Hematopoietic multipotent progenitor cell treated with erythropoietin and hydrocortisone succinate and interleukin-3 and kit ligand, for 4 days (in vitro differentiated cells): Measurements from ENCODE around the gene GJB6.

ENCODE experiments used
- DNase-seq: peaks from one replicate; pipeline ENCODE4 v3.0.0-alpha.2; 2015

Gene GJB6

DNA sequence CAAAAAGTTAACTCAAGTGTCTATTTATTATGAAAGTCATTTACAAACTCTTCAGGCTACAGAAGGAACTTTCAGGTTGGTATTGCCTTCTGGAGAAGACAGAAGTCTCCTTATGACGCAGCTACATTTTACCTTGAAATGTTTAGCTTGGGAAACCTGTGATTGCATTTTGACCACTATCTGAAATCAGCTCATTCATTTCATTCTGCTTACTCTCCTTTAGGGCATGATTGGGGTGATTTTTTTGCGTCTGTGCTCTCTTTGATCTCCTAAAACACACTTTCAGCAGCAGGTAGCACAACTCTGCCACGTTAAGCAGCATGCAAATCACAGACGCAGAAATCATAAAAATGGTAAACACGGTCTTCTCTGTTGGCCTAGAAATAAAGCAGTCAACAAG, 9.6 kb downstream of the GJB6 start:
- DNase-seq, result no peak

GRCh38 chr13:20221772-20222171, 10.3 kb downstream of the GJB6 start:
- peak; percentile 72 for DNase-seq

GRCh38 chr13:20219577-20219976, 12.5 kb downstream of the GJB6 start:
- DNase-seq, result no peak

DNA sequence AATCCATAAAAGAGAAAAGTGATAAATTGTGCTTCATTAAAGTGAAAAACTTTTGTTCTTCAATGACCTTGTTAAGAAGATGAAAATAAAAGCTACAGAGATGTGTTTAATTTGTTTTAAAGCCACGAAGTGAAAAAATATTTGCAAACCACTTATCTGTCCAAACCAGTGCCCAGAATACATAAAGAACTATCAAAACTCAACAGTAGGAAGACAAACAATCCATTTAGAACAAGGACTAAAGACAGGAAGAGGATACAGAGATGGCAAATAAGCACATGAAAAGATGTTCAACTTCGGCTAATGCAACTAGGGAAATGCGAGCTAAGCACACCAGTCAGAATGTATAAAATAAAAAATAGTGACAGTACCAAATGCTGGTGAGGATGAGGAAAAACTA, 15.0 kb downstream of the GJB6 start:
- no peak for DNase-seq

DNA sequence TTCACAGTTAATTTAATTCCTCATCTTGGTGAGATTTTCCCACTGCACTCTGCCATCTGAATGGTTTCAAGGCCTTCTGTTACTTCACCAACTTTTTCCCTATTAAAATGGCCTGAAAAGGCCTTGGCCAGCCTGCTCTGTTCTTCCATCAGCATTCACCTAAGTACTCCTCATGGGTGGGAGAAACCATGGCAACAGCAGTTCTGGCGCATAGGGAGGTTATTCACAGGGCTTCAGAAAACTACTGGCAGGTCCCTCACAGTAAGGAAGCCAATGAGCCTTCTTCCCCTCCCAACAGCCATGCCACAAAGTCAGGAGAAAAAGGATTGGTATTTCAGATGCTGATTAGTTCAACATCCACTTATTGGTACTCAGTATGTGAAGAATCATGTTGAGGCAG, 22.2 kb downstream of the GJB6 start:
- DNase-seq, result no peak

- DNase-seq, result peak; percentile 83
Measured at GRCh38 chr13:20206698-20207235, 25.4 kb downstream of the GJB6 start.

DNA sequence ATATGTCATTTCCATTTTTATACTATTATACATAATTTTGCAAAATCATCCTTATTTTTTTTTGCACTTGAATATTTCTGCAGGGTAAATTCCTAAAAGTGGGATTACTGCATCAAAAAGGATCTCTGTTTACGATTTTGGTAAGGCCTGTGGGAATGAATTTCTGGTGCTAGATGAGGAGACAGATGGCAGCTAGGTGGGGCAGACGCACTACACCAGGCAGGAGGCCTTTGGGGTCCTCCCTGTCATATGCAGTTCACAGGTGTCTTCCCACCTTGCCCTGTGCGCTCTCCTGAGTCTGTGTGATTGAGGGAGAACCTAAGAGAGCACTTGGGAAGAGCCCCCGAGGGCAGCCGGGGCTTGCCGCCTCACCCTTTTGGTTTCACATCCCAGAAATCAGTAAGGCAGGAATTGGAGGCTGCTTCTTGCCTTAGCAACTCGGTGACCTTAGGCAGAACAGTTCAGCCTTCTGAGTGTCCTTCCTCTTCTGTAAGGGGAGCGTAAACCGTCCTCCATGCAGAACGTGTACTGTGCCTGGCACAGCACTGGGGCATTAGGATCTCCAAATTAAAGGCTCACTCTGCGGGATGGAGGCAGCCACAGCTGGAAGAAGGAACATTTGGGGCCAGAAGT, 25.9 kb downstream of the GJB6 start:
- no peak for DNase-seq

- DNase-seq, result no peak
Measured at GRCh38 chr13:20198781-20199180, 33.3 kb downstream of the GJB6 start.

DNA sequence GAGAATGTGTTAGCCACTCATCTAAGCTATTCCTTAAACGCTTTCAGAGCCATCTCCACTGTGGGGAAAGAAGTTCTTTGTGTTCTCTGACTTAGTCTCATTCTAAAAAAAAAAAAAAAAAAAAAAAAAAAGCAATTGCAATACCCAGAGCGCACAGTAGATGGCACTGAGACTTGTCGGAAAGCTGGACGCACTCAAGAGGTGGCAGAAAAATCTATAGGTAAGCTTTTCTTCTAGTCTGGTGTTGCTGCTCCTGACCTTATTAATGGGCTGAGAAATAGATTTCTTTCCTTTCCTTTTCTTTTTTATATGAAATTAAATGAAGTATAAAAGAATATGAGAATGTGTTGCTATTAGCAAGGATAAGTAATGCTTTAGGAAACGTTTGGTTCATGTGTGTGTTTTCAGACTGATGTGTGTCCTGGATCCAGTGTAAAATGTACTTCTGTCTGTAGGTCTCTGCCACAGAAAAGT, 34.7 kb downstream of the GJB6 start:
- peak; percentile 75 for DNase-seq

GRCh38 chr13:20195801-20196200, 36.3 kb downstream of the GJB6 start:
- DNase-seq, result no peak

DNA sequence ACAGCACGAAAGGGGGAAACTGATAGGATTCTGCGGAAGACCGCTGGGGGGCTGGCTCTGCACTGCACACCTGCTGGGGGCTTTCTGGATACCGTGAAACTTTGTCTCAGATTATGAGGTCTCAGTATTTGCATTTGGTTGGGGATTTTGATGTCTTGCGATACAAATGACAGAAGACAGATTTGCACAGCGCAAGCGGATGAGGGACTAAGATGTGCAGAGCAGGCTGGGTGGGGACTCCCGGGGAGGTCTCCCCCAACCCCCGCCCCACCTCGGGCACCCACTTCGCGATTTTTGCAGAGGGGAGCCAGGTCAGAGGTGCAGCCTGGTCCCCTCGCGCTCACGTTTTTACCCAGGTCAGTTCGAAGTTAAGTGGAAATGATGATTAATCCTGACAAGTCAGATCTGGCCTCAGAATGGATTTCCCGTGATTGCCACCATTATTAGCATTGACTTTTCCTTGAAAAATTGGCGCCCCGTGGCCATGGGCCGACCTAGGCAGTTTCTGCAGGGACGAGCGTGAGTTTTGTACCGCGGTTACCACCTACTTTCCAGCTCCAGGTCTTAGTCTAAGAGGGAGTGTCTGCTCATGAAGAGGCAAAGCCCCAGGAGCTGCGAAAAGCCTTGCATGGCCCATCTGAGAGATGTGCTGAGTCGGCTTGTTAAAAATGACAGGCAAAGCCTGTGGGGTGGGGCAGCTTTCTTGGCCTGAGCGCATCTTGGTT, 38.0 kb downstream of the GJB6 start:
- DNase-seq, result peak; percentile 25

DNA sequence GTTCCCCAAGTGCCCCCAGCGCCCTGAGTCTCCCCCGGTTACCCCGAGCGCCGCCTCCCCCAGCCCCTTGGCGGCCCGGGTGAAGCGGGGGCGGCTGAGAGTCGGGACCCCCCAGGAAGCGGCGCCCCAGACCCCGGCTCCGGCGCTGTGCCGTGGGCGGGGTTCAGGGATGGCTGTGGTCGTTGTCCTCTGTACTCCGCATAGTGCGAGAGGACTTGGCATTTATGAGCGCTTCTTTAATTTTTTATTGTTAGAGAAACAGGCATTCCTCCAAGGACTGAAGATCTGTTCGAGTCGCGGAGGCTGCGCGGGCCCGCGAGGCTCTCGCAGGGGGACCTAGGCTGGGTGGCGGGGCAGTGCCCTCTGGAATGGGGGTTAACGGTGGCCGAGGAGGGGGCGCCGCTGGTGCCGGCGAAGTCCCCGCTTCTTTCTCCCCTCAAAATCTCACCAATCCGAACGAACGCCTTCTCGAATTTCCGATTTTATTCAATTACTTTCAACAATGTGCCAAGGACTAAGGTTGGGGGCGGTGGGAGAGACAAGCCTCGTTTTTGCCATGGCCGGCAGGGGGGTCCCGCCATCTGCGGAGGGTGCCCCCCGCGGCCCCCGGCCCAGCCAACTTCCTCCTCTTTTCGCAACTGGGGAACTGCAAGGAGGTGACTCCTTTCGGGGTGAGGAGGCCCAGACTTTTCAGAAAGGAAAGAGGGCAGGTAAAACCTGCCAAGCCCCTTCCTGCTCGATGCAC, 38.8 kb downstream of the GJB6 start:
- peak; percentile 45 for DNase-seq

DNA sequence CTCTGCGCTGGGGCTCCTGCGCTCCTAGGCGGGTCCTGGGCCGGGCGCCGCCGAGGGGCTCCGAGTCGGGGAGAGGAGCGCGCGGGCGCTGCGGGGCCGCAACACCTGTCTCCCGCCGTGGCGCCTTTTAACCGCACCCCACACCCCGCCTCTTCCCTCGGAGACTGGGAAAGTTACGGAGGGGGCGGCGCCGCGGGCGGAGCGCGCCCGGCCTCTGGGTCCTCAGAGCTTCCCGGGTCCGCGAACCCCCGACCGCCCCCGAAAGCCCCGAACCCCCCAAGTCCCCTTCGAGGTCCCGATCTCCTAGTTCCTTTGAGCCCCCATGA, 39.3 kb downstream of the GJB6 start, which contains the start of gene GJB2:
Gene GJB2, minus strand, starts transcription at position 103 of the 326 bp plus-strand sequence. CDS start 3,357 bp downstream, outside the sequence.
- DNase-seq, result no peak

DNA sequence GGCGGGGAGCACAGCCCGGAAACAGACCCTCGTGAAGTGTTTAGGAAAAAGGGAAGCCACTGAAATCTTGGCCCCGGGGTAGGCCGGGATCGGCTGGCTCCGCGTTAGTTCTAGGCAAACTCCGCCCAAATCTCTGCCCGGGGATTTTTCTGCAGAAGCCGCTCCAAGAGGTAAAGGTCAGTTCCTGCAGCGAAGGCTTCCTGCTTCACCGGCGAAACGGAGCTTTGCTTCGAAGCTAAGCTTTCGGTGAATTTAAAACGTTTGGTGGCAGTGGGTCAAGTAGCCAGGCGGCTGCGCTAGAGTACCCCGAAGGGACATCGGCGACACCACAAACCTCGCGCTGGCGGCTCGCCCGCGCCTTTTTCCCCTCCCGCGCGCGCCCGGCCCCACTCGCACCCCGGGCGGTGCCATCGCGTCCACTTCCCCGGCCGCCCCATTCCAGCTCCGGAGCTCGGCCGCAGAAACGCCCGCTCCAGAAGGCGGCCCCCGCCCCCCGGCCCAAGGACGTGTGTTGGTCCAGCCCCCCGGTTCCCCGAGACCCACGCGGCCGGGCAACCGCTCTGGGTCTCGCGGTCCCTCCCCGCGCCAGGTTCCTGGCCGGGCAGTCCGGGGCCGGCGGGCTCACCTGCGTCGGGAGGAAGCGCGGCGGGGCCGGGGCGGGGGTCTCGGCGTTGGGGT, 39.8 kb downstream of the GJB6 start:
- peak; percentile 61 for DNase-seq

DNA sequence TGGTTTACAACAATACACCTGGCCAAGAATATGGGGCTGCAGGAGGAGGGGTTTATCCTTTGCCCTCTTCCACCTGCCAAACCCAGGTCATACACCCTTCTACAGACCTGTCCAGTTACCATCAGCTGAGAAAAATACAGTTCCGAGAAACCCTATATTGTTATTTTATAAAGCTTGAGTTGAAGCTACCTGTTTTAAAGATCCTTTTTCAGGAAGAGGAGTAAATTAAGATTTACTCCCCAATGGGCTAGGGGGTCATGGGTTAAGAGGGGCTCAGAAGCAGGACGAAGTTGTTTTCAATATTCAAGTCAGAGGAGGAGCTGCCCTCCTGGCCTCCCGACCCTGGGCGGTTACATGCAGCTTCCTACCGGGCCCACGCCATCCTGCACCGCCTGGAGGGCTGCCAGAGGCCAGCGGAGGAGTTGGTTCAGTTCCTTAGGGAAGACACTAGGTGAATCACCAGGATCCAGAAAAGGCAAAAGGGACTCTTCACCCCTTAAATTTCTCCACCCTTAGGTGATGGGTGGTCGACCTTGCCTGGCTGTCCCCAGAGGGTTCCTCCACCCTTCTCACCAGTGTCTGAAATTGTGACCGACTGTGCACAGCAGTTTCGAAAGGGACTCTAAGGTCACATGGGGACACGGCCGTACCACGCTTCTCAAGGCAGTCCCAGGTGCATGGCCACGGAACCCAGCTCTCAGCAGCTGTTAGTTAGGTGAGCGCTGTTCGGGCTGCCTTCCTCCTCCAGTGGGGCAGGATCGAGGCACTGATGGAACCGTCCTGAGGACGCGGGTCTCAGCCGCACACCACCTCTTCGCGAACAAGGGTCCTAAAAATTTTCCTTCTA, 40.6 kb downstream of the GJB6 start:
- peak; percentile 26 for DNase-seq

- no peak for DNase-seq
Measured at GRCh38 chr13:20190481-20191310, 41.4 kb downstream of the GJB6 start.

DNA sequence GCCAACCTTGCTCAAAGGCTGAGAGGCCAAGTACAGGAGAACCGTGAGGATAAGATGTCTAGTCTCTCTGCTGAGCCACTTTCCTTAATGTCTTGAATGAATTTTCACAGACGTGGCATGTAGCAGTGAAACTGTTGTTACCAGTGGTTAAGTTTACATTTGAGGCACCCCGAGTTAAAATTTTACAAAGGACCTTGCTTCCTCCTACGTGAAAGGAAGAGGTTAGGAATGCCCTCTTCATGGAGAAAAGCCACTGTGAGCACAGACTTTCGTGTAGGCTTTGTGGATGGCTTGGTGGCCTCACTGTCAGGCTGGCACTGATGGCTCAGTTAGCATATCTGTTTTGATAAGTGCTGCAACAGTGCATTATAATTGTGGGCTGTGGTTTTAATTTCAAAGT, 42.0 kb downstream of the GJB6 start:
- no peak for DNase-seq

DNA sequence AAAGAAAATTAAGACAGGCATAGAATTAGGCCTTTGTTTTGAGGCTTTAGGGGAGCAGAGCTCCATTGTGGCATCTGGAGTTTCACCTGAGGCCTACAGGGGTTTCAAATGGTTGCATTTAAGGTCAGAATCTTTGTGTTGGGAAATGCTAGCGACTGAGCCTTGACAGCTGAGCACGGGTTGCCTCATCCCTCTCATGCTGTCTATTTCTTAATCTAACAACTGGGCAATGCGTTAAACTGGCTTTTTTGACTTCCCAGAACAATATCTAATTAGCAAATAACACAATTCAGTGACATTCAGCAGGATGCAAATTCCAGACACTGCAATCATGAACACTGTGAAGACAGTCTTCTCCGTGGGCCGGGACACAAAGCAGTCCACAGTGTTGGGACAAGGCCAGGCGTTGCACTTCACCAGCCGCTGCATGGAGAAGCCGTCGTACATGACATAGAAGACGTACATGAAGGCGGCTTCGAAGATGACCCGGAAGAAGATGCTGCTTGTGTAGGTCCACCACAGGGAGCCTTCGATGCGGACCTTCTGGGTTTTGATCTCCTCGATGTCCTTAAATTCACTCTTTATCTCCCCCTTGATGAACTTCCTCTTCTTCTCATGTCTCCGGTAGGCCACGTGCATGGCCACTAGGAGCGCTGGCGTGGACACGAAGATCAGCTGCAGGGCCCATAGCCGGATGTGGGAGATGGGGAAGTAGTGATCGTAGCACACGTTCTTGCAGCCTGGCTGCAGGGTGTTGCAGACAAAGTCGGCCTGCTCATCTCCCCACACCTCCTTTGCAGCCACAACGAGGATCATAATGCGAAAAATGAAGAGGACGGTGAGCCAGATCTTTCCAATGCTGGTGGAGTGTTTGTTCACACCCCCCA, 43.2 kb downstream of the GJB6 start:
- DNase-seq, result peak; percentile 91

GRCh38 chr13:20186771-20187170, 45.3 kb downstream of the GJB6 start:
- DNase-seq, result no peak
